HepG2 (cell line): ENCODE measurements around the gene C11orf58. TPM values are rescaled to one million over a fixed set of nuclear protein-coding genes. Genes with fewer than 3 reads are reported as not detected.
A peak's percentile ranks its signal among the peaks of the same experiment; 100 is the strongest.

Source experiments
- BHLHE40 ChIP-seq: IDR thresholded peaks from 2 replicates; pipeline ENCODE4 v1.6.1; 2011; ENCODE audit warnings: low read length, improper control_type of control experiment
- DMAP1 ChIP-seq: IDR thresholded peaks from 2 replicates; pipeline ENCODE4 v1.6.1; 2016
- E2F5 ChIP-seq: sonication (generic); formaldehyde crosslinking; conservative IDR thresholded peaks from 2 replicates; pipeline ENCODE4 v1.4.0; 2020; ENCODE audit warnings: missing genetic modification reagents
- ETV5 ChIP-seq: IDR thresholded peaks from 2 replicates; pipeline ENCODE4 v1.6.1; 2018; ENCODE audit warnings: missing biosample characterization, missing genetic modification reagents, inconsistent platforms, borderline replicate concordance
- GPBP1L1 ChIP-seq: sonication (generic); formaldehyde crosslinking; IDR thresholded peaks from 2 replicates; pipeline ENCODE4 v1.5.0; 2020; ENCODE audit warnings: mild to moderate bottlenecking, missing genetic modification reagents
- HMGXB4 ChIP-seq, 2 experiments: sonication (generic) in 1 of 2; formaldehyde crosslinking in 1 of 2; IDR thresholded peaks; 2 replicates each; pipeline versions ENCODE4 v1.4.0 to v1.6.1; 2018 to 2020; ENCODE audit warnings: missing genetic modification reagents in 2 of 2, borderline replicate concordance in 1 of 2, low read depth in 1 of 2, mild to moderate bottlenecking in 1 of 2, missing biosample characterization in 1 of 2
- HNF1B ChIP-seq: sonication (generic); formaldehyde crosslinking; IDR thresholded peaks from 2 replicates; pipeline ENCODE4 v1.5.1; 2020; ENCODE audit warnings: mild to moderate bottlenecking, moderate library complexity, missing genetic modification reagents
- NBN ChIP-seq: fragments of 450-650 bp; conservative IDR thresholded peaks from 2 replicates; pipeline ENCODE4 v1.6.1; 2017
- NR2F6 ChIP-seq, 2 experiments: IDR thresholded peaks; 2 replicates each; pipeline ENCODE4 v1.6.1; 2016; ENCODE audit warnings: antibody characterized with exemption in 1 of 2, mild to moderate bottlenecking in 1 of 2
- PBX2 ChIP-seq: IDR thresholded peaks from 2 replicates; pipeline ENCODE4 v1.6.1; 2016; ENCODE audit warnings: control low read depth
- SIX1 ChIP-seq: sonication (generic); formaldehyde crosslinking; IDR thresholded peaks from 2 replicates; pipeline ENCODE4 v1.4.0; 2020; ENCODE audit warnings: missing genetic modification reagents, borderline replicate concordance
- SMAD1 ChIP-seq: sonication (generic); formaldehyde crosslinking; IDR thresholded peaks from 2 replicates; pipeline ENCODE4 v1.4.0; 2020; ENCODE audit warnings: missing genetic modification reagents, low read depth, mild to moderate bottlenecking, borderline replicate concordance
- ZBTB7B ChIP-seq: sonication (generic); formaldehyde crosslinking; IDR thresholded peaks from 2 replicates; pipeline ENCODE4 v1.4.0; 2020; ENCODE audit warnings: missing genetic modification reagents
- ZFP36L2 ChIP-seq: sonication (generic); formaldehyde crosslinking; IDR thresholded peaks from 2 replicates; pipeline ENCODE4 v1.4.0; 2020; ENCODE audit warnings: missing genetic modification reagents
- ZFP82 ChIP-seq: sonication (generic); formaldehyde crosslinking; IDR thresholded peaks from 2 replicates; pipeline ENCODE4 v1.5.1; 2020; ENCODE audit warnings: mild to moderate bottlenecking, missing genetic modification reagents, borderline replicate concordance
- ZFX ChIP-seq: sonication (generic); formaldehyde crosslinking; IDR thresholded peaks from 2 replicates; pipeline ENCODE4 v1.4.0; 2020; ENCODE audit warnings: mild to moderate bottlenecking, low read depth, missing genetic modification reagents, moderate library complexity
- ZFY ChIP-seq: sonication (generic); formaldehyde crosslinking; IDR thresholded peaks from 2 replicates; pipeline ENCODE4 v1.4.0; 2020; ENCODE audit warnings: missing genetic modification reagents
- ZNF124 ChIP-seq: sonication (generic); formaldehyde crosslinking; IDR thresholded peaks from 2 replicates; pipeline ENCODE4 v1.4.0; 2020; ENCODE audit warnings: missing genetic modification reagents
- ZNF260 ChIP-seq: sonication (generic); formaldehyde crosslinking; IDR thresholded peaks from 2 replicates; pipeline ENCODE4 v1.4.0; 2020; ENCODE audit warnings: missing genetic modification reagents, low read depth, mild to moderate bottlenecking, borderline replicate concordance
- ZNF772 ChIP-seq: sonication (generic); formaldehyde crosslinking; IDR thresholded peaks from 2 replicates; pipeline ENCODE4 v1.5.0; 2020; ENCODE audit warnings: mild to moderate bottlenecking, missing genetic modification reagents
- ZZZ3 ChIP-seq: sonication (generic); formaldehyde crosslinking; IDR thresholded peaks from 2 replicates; pipeline ENCODE4 v1.4.0; 2020; ENCODE audit warnings: missing genetic modification reagents, mild to moderate bottlenecking, borderline replicate concordance
- polyA plus RNA-seq, 8 experiments: library from polyadenylated mRNA; depleted of rRNA in 3 of 8; stranded (reverse) in 7 of 8; unstranded in 1 of 8; fragments of >200 nt; fragmentation: Illumina TruSeq in 4 of 8; extraction: Trizol in 4 of 8; gene quantifications; 2 replicates each; pipeline versions ENCODE4 v1.2.1 to v1.2.3, GENCODE V29; 2011 to 2016; ENCODE audit warnings: low read depth in 4 of 8, missing spikeins in 1 of 8, mixed read lengths in 1 of 8; ENCODE audit not compliant: insufficient read depth in 1 of 8
- total RNA-seq, 5 experiments: library from RNA; depleted of rRNA; stranded (reverse); fragments of >200 nt; fragmentation: Illumina TruSeq; extraction: Trizol; gene quantifications; 2 replicates each; pipeline ENCODE4 v1.2.3, GENCODE V29; 2016; ENCODE audit warnings: low read depth in 1 of 5

Gene C11orf58
- total and polyA plus RNA-seq, 2 of the 13 experiments (the other 11 are each of a cell fraction or from before 2014, with no cell fraction given), result 83.8 to 167 TPM

- TF ChIP-seq GPBP1L1 (CRISPR knock-in tag) (no peak), ZFP36L2 (no peak), HMGXB4 (CRISPR knock-in tag; IDR thresholded peaks at IDR 0.05; ENCODE audit: borderline replicate concordance in 1 of 2, low read depth in 1 of 2) (peak; percentile 64 to 94), ZZZ3 (CRISPR knock-in tag) (peak; percentile 90; the same call in 1 of the 2 replicates), HNF1B (CRISPR knock-in tag) (no peak; the same call in 1 of the 2 replicates), ZNF260 (0 out of 2 replicates have a peak, but pooled peaks have one; percentile 64), NR2F6 (IDR thresholded peaks at IDR 0.05) (no peak), NR2F6 (CRISPR knock-in tag; IDR thresholded peaks at IDR 0.05) (0 out of 2 replicates have a peak, but pooled peaks have one; percentile 27), ZNF124 (CRISPR knock-in tag) (peak; percentile 63; the same call in 1 of the 2 replicates), ZNF772 (peak; percentile 70; the same call in 1 of the 2 replicates), DMAP1 (peak; percentile 70; the same call in 1 of the 2 replicates), BHLHE40 (0 out of 2 replicates have a peak, but pooled peaks have one; percentile 17), ZFY (CRISPR knock-in tag) (peak; percentile 100), SMAD1 (peak; percentile 79; the same call in 1 of the 2 replicates), ZFX (peak; percentile 100), PBX2 (no peak), NBN (no peak), ETV5 (CRISPR knock-in tag) (peak; percentile 23; the same call in 1 of the 2 replicates), E2F5 (CRISPR knock-in tag) (peak; percentile 66; the same call in 1 of the 2 replicates), ZBTB7B (CRISPR knock-in tag) (peak; percentile 79), ZFP82 (CRISPR knock-in tag) (peak; percentile 83; the same call in 1 of the 2 replicates), SIX1 (CRISPR knock-in tag) (0 out of 2 replicates have a peak, but pooled peaks have one; percentile 24)
Measured at GRCh38 chr11:16738193-16738946, at the start of gene C11orf58 (continued).
